Superior temporal gyrus (tissue), 1 donor: ENCODE data around the gene MED12L.

Experiments used
- DNase-seq: peaks from one replicate; pipeline ENCODE4 v3.0.0-alpha.2; 2016; ENCODE audit errors: extremely low spot score

Gene MED12L

DNA sequence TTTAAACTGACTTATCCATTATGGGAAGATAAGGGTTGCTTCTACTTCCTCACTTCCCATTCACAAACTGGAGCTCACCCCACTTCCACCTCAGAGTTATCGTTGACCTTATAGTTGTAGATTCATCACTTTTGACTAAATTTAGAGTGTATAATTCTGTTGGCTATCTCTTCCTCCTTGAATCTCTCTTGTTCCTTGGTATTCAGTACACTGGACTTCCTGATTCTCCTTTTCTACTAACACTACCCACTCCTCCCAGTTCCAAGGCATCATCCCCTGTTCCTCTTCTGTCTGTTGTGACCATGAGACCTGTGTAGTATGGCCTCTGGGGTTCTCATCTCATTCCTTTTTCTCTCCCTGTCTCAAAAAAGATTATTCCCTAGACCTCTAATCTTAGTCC is 237.0 kb downstream of the MED12L start:
- no peak for DNase-seq

DNA sequence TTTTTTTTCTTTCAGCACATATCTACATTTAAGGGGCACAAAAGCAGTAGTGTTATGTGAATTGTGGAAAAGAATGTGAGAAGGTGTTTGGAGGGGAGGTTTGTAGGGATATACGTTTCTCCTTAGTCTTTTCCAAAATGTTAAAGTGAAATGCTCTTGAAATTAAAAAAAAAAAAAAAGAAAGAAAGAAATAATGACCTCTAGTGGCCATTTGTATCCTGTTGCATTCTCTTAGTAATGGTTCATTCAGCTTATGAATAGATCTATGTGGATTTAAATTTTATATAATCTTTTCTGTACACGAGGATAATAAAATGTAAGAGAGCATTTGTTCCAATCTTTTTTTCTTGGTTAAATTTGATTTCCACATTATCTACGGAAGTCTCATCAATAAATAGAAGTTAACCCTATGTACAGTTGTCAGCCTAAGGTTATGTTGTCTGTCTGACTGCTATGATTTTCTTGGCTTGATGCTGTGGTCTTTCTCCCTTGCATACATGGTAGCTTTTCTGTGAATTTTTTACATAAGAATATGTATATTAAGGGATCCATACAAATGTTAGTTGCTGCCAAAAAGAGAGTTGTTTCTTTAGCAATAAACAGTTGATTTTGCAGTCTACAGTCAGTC is 242.2 kb downstream of the MED12L start:
- peak; percentile 61 for DNase-seq

DNA sequence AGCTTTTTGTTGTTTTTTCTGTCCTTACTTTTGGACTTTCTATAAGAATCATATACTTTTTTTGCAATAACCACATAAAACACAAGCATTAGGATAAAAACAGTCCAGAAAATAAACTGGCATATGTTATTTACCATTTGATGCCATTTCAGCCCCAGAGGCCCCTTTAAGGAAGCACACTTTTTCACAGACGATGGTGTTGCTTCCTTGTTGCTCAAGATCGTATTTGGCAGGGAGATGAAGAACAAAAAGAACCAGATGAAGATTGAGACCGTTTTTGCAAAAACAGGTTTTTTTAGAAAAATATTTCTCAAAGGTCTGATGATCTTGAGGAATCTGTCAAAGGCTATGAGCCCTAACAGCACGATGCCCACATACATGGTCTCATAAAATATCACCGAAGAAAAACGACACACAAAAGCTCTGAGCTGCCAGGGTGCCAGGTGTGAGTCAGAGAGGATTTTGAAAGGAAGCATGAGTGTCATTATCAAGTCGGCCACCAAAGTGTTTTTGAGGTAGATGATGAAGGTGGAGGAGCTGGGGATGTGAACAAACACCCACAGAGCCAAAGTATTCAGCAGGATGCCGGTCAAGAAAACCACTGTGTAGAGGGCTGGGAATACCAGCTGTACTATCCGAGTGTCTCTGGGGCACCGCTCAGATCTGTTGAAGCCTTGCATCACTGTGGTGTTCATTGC is 243.0 kb downstream of the MED12L start:
- DNase-seq = peak; percentile 49

DNA sequence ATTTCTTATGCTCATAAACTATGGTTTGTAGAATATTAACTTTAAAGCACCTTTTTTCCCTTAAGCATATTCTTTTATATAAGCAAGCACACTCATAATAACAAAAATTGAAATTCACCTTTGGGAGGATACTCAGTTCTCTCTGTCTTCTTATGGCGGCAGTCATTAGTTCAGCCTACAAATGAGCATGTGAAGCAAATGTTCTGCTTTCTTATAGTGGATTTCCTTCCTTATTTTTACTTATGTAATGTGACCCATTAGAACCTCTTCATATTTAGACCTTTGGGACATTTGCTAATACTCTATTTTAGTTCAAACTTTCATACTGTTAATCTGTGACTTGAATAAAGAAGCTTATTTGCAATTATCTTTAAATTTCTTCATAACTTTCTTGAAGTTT is 243.9 kb downstream of the MED12L start, which contains the start of gene P2RY13:
P2RY13 (minus strand) TSS at position 187 of the 400 bp plus-strand sequence; CDS start at position 166, 21 bp downstream.
- no peak for DNase-seq

DNA sequence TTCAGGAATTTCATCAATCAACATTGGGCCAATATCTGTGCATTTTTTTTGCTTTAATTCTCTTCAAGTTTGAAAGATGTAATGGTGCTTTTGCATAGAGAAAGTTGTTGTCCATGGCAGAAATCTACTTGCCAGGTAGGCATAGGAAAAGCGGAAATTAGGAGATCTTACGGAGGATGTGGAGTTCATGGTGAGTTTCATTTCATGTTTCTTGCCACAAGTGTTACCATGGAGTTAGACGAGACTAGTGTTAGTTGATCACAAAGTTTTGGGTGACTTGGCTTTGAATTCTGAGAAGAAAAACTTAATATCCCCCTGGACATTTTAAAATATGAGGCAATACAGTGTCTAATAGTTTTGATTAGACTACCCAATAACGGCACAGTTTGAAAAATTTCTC is 244.9 kb downstream of the MED12L start:
- DNase-seq = no peak

DNA sequence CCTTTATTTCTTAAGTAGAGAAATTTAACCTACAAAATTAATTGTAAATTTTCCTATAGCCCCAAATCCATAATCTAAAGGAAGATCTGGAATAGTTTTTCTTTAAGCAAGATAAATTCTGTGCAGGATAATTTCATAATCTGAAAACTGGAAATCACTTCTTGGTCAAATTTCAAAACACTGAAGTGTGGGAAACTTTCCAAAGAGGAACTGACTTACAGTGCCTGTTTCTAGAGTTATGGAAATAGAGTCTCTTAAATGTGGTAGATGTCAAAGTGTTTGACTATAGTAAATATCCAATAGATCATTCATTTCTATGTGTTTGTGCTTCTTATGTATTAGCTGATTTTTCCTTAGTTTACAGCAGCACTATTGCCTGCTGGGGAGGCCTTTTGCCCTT is 245.4 kb downstream of the MED12L start:
- no peak for DNase-seq

DNA sequence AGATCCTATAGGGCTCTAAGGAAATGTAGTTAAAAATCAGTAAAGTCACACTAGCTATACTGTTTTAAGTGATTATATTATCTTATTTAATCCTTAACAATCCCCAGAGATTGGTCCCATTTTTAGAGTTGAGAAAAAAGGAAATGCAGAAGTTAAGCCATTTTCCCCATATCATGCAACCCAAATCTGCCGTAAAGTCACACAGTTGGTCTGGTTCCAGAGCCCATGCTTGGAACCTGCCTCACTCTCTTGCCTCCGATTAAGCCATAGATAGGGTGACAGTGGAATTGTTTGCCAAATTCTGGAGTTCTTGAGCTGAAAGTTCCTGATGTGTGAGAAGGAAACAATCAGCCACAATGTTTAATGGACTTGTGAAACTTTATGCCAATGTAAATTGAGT is 246.2 kb downstream of the MED12L start:
- DNase-seq = no peak

DNA sequence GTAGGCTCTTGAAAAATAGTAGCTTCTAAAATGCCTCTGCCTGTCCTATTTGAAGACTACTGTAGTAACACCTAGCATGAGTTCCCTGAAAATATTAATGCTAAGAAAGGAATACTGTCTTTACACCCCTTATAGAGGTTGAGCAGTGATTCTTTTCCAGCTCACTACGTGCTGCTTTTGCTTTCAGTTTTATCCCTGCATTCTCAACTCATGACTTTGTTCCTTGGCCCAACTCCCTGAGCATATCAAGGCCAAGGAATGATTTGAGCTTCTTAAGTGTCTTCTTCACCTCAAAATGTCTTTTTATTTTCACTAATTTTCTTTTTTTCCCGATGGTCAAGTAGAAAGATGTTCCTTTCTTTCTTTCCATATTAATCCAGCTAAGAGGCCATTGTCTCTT is 260.4 kb downstream of the MED12L start:
- no peak for DNase-seq

DNA sequence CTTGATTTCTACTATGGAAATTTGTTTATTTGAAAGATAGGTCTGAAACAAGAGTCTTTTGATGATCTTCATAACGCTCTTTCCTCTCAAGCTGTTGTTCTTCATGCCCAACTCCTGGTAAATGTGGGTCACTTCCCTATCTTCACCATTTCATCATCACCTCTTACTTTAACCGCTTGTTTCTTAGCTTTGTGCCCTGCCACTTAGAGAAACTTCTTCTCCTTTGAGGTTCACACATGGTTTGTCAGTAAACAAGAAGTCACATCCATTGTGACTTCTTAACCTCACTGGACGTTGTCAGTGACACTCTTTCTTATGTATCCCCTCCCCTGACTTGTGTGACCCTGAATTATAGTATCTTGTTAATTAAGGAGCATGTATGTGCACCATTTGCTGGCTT is 260.8 kb downstream of the MED12L start:
- no peak for DNase-seq

DNA sequence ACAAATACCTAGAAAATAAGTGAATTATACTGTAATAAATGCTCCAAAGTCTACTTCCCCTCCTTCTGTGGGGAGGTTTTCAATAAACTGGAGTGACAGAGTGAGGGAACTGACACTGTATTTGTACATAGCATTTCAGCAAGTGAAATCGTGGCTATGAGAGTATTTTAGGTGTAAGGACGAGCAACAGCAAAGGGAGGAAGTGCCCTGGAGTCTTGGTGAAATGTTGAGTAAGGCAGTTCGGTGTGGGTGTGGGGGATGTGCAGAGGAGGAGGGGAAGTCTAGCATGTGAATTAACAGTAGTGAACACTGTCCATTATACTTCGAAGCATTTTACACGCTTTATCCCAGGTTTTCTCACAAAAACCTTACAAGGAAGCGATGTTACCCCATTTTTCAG is 262.0 kb downstream of the MED12L start:
- no peak for DNase-seq

DNA sequence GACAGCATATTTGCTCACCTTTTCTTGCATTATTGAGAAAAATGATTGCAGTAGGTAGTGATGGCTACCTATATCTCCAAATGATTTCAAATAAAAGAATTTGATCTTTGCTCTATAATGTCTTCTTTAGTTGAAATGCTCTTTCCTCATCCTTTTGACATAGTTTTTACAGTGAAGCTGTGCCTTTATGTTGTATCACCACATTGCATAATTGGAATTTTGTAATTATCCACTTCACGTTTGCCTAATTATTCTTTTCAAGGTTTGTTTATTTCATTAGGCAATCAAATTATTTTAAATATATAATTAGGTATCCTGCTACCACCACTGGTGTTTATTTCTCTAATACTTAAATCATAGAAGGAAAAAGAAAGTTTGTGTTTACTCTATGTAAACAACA is 265.2 kb downstream of the MED12L start:
- DNase-seq = no peak

DNA sequence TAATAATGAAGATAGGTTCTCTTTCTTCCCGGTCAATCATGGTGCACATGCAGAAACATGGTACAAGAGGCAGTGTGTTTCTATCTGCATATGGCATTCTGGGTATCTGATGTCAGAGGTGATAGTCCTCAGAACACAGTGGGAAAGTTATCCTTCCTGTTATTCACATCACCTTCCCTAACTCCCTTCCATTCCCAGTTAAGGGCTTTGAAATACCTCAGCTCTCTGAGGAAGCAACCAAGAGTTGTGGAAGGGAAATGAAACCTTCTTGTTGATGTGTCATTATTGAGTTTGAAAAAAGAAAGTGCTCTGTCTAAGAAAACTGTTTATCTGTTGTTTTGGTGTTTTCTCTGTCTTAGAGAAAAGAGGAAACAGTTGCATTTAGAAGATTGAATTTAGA is 265.8 kb downstream of the MED12L start:
- no peak for DNase-seq

DNA sequence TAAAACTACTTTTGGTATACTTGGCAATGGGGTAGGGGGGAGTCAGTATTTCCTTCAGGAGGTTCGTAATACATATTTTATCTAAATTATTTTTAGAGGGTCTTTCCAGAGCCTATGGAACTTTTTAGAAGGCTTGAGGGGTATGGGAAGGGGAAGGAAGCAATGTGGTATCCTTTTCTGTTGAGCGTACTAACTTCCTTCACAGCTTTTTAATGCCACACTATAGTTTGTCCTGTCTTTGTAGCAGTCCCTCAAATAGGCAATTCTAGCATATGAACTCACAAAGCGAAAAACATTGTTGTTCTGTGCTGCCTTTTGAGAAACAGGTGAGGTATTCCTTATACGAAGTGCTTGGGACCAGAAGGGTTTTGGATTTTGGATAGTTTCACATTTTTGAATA is 266.2 kb downstream of the MED12L start:
- no peak for DNase-seq

DNA sequence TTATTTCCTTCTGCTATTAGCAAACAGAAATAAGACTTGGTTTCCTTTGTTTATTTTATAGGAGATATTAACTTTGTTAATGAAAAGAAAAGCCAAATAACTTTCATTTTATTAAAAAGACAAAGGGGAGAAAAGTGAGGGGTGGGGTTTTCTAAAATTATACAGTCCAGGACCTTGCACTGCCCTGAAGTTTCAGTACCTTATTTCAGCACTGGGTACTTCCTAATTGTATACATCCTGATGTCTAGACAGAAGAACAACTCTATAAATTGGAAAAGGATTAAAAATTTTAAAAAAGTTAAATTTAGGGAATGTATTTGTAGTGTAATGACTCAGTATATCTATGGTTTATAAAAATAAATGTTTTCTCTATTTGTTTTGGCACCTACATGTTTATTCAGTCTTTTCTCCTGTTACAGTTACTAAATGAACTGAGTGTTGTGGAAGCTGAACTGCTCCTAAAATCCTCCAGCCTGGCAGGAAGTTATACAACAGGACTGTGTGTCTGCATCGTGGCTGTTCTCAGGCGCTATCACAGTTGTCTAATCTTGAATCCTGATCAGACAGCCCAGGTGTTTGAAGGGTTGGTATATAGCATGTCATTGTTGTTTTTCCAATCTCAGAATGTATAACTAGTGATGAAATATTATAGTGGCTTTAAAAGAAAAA is 271.5 kb downstream of the MED12L start:
- peak; percentile 72 for DNase-seq

DNA sequence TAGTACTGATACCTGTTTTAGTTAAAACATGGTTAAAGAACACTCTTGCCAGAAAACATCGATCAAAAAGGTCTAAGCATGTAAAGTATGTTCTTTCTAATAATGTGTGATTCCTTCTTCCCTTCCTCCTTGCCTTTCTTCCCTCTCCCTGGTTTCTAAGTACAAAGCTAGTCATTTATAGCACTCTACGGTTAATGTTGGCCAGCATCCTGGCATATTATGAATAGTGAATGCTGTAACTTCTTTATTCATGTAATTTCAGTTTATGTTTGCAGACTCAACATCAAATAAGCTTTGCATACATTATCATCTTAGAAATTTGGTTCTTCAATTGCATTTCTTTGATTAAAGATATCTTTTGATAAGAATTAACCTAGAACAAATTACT is 272.0 kb downstream of the MED12L start:
- peak; percentile 53 for DNase-seq

DNA sequence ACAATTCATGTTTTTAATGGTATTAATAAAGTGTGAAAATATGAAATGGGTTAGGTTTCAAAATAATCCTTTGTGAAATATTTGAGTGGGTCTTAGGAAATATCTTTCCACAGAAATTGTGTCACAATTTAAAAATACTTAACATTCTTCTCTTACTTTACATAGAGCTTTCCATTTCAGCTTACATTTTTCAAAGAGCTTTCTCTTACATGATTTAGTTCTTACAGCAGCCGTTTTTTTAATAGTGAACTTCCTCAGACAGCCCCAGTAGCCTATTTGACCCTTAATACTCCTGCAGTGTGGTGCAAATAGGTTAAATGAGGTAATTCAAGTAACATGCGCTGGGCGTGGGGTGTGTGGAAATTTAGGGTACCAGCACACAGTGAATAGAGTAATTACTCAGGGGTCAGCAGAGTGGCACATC is 277.3 kb downstream of the MED12L start:
- DNase-seq = no peak

DNA sequence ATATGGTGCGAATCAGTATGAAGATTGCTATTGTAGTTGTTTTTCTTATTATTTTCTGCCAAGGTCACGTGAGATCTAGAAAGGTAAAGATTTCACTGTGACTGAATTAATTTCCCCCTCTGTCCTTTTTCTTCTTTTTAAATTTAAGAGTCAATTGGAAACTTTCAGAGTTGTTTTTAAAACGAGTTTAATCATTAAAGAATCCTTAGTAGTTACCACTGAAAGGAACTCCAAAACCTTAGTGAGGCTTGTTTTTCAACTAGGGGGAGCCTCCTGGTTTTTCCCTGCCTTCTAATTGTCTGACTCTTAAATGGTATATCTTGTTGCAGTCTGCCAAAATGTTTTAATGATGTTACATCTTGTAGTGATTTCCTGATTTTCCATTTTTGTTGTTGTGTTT is 281.5 kb downstream of the MED12L start:
- no peak for DNase-seq

DNA sequence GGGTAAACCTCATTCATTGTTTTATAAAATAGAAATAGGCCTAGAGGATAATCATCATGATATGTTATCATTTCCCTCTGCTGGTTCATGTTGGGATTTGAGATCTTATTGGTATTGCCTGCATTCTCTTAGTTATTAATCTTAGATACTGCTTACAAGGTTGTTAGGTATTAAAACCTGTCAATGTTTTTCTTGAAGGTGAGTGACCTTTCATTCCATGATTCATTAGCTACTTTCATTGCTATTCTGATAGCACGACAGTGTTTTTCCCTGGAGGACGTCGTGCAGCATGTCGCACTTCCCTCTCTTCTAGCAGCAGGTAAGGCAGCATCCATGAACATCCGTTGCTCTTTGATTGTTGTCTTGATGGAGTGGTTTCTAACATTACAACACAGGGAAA is 282.0 kb downstream of the MED12L start:
- DNase-seq = no peak

DNA sequence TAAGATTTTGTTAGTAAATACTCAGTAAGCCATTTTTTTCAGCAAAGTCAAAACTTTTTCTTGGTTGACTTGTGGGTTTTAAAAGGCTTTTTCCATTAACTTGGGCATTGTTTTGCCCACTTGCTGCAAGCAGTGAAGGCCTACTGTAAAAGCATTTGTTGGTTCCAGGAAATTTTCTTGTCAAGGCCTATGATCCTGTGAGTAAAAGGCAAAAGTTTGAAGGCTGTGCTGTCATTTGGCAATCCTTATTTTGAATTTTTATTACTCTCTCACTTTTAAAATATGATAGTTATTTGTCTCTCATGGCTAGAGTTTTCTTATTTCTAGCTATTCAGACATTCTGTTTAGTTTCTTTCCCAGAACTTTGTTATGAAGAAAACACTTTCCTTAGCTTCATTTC is 286.1 kb downstream of the MED12L start:
- no peak for DNase-seq

DNA sequence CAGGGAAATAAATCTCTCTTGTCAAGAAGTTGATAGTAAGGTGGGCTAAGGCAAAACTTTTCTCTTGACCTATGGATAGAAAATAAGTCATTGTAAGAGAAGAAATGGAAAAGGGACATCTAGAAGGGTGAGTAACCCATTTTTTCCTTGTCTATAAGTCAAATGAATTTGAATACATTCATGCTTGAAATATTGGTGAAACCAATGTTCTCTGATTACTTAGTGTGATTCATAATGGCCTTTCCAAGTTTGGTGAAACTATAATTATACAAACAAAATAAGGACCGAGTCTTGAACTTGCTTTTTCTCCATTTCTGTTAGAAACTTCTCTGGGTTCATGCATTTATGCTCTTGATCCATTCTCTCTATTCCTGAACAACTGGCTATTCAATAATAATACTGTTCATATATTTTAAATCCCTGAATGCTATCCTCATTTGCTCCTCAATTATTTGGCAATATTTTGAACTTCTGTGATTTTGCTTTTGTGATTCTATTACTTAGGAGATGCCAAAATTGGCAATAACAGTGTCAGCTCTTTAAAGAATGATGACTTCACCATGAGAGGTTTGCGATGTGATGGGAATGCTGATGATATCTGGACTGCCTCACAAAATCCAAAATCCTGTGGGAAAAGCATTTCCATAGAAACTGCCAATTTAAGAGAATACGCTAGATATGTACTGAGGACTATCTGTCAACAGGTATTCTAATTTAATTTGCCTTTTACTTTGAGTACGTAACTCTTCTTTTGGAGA is 286.8 kb downstream of the MED12L start:
- no peak for DNase-seq

DNA sequence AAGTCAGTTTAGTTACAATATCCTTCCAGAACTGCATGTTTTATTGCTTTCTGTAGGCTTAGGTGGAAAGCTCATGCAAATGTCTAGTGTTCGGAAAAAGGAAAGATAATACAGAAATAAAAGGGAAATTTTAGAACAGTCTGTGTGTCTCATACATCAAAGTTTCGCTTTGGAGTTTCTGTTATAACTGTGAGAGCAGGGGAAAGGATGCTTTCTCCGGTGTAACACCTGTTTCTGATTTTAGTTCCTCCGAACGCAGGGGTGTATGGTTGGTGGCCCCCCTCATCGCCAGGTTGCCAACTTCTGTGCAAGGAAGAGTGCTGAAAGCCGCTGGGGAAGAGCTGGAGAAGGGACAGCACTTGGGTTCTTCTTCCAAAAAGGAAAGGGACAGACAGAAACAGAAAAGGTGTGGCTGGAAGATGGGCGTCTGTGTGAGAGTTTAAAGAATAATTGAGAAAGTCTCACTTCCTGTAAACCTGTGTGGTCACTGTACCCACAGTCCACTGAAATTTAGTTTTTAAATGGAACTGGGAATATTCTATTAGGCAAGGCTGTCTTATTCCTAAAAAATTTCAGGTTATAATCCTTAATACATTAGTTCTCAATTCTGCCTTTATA is 292.4 kb downstream of the MED12L start:
- no peak for DNase-seq
